Neuronal stem cell (in vitro differentiated cells): Measurements from ENCODE around the gene ILRUN.

Experiments used
- DNase-seq: peaks from one replicate; pipeline ENCODE4 v3.0.0-alpha.2; 2013; ENCODE audit warnings: low spot score
- H2AFZ ChIP-seq: one replicate; pipeline ENCODE4 v1.6.1; 2013; ENCODE audit warnings: mild to moderate bottlenecking, low read length, inconsistent platforms
- H2AK5ac ChIP-seq: 2 replicates; pipeline ENCODE4 v1.6.1; 2013; ENCODE audit warnings: low read depth, mild to moderate bottlenecking, inconsistent platforms, low read length, moderate library complexity, mixed read lengths
- H2BK120ac ChIP-seq: 2 replicates; pipeline ENCODE4 v1.6.1; 2013; ENCODE audit warnings: low read depth, mild to moderate bottlenecking, inconsistent platforms, low read length, moderate library complexity, mixed read lengths
- H2BK12ac ChIP-seq: one replicate; pipeline ENCODE4 v1.6.1; 2013; ENCODE audit warnings: low read length, inconsistent platforms
- H2BK15ac ChIP-seq: 2 replicates; pipeline ENCODE4 v1.6.1; 2013; ENCODE audit warnings: mild to moderate bottlenecking, low read length, inconsistent platforms, mixed read lengths
- H2BK5ac ChIP-seq: one replicate; pipeline ENCODE4 v1.6.1; 2013; ENCODE audit warnings: inconsistent platforms, mild to moderate bottlenecking, low read length, moderate library complexity
- H3K14ac ChIP-seq: one replicate; pipeline ENCODE4 v1.6.1; 2013; ENCODE audit warnings: low read length, inconsistent platforms
- H3K18ac ChIP-seq: 2 replicates; pipeline ENCODE4 v1.6.1; 2013; ENCODE audit warnings: low read length, inconsistent platforms
- H3K23ac ChIP-seq: 2 replicates; pipeline ENCODE4 v1.6.1; 2013; ENCODE audit warnings: low read depth, mild to moderate bottlenecking, mixed read lengths, low read length, inconsistent platforms; ENCODE audit not compliant: poor library complexity
- H3K27ac ChIP-seq: replicated peaks from 3 replicates; pipeline ENCODE4 v1.5.1; 2013; ENCODE audit warnings: low read length, inconsistent platforms
- H3K27me3 ChIP-seq, 3 experiments: 2 replicates each; pipeline ENCODE4 v1.6.1; 2013; ENCODE audit warnings: low read length in 3 of 3, mild to moderate bottlenecking in 2 of 3, inconsistent platforms in 1 of 3, low read depth in 1 of 3, mixed read lengths in 1 of 3, moderate library complexity in 1 of 3; ENCODE audit not compliant: control insufficient read depth in 3 of 3, insufficient read depth in 3 of 3
- H3K36me3 ChIP-seq, 2 donors: replicated peaks in 1 of 2; 2 replicates each; pipeline ENCODE4 v1.6.1; 2013; ENCODE audit warnings: low read length in 2 of 2; ENCODE audit not compliant: control insufficient read depth in 2 of 2, insufficient read depth in 2 of 2
- H3K4ac ChIP-seq: 2 replicates; pipeline ENCODE4 v1.6.1; 2013; ENCODE audit warnings: inconsistent platforms, mild to moderate bottlenecking, low read length, moderate library complexity
- H3K4me1 ChIP-seq, 2 donors: 1 replicate in 1 of 2; 2 replicates in 1 of 2; pipeline ENCODE4 v1.6.1; 2013; ENCODE audit warnings: low read length in 2 of 2, low read depth in 1 of 2; ENCODE audit not compliant: control insufficient read depth in 2 of 2, insufficient read depth in 1 of 2
- H3K4me2 ChIP-seq: one replicate; pipeline ENCODE4 v1.6.1; 2013; ENCODE audit warnings: mild to moderate bottlenecking, low read length, inconsistent platforms; ENCODE audit not compliant: insufficient read depth, poor library complexity, severe bottlenecking
- H3K4me3 ChIP-seq, 2 donors: 2 replicates each; pipeline ENCODE4 v1.5.1; 2013; ENCODE audit warnings: low read length in 2 of 2, mild to moderate bottlenecking in 2 of 2, inconsistent platforms in 1 of 2, moderate library complexity in 1 of 2
- H3K79me1 ChIP-seq: one replicate; pipeline ENCODE4 v1.6.1; 2013; ENCODE audit warnings: low read depth, mild to moderate bottlenecking, inconsistent platforms, low read length, moderate library complexity
- H3K9ac ChIP-seq: one replicate; pipeline ENCODE4 v1.6.1; 2013; ENCODE audit warnings: mild to moderate bottlenecking, low read depth, low read length, inconsistent platforms; ENCODE audit not compliant: poor library complexity
- H3K9me3 ChIP-seq, 2 donors: replicated peaks in 1 of 2; 2 replicates each; pipeline versions ENCODE3 to v1.6.1; 2013; ENCODE audit warnings: low read length in 2 of 2, mild to moderate bottlenecking in 2 of 2, inconsistent platforms in 1 of 2, low read depth in 1 of 2, mixed read lengths in 1 of 2, moderate library complexity in 1 of 2; ENCODE audit not compliant: control insufficient read depth in 2 of 2, insufficient read depth in 1 of 2
- H4K8ac ChIP-seq: one replicate; pipeline ENCODE4 v1.6.1; 2013; ENCODE audit warnings: low read depth, mild to moderate bottlenecking, inconsistent platforms, low read length, moderate library complexity
- H4K91ac ChIP-seq: one replicate; pipeline ENCODE4 v1.6.1; 2013; ENCODE audit warnings: low read length, low read depth, mild to moderate bottlenecking, inconsistent platforms; ENCODE audit not compliant: poor library complexity
- WGBS, 2 donors: extraction: QIAGEN DNeasy Blood & Tissue Kit; methylation state at CpG; one replicate each; pipeline ENCODE4 v1.1.7; 2013; ENCODE audit warnings: missing lambda C conversion rate in 2 of 2, mixed read lengths in 1 of 2; ENCODE audit not compliant: insufficient read length in 2 of 2, insufficient replicate concordance in 1 of 2; ENCODE audit errors: extremely low coverage in 2 of 2; 5-methylcytosine and 5-hydroxymethylcytosine counted together

Gene ILRUN

DNA sequence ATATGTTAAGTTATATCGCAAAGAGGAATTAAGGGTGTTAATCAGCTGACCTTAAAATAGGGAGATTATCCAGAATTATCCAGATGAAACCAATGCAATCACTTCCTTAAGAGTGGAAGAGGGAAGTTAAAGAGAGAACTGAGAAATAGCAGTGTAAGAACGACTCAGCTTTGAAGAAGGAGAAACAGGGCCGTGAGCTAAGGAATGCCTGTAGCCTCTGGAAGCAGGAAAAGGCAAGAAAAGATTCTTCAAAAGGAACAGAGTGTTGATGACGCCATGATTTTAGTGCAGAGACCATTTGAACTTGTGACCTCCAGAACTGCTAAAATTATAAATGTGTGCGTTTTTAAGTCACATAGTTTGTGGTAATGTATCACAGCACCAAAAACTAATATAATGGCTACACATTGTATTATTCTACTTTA is 32.7 kb downstream of the ILRUN start:
- H4K8ac ChIP-seq = no peak overlapping the region
- H4K91ac ChIP-seq = no peak overlapping the region
- no peaks in the 10 kb centered on the region for H3K9me3 ChIP-seq
- no peak overlapping the region for H2BK120ac ChIP-seq
- no peak overlapping the region for H2AFZ ChIP-seq
- H3K36me3 ChIP-seq = no peaks in the 10 kb centered on the region
- H3K27ac ChIP-seq = no peak overlapping the region
- no peaks in the 10 kb centered on the region for H3K27me3 ChIP-seq
- no peak overlapping the region for H3K18ac ChIP-seq
- no peak overlapping the region for H2AK5ac ChIP-seq
- H3K79me1 ChIP-seq = no peaks in the 10 kb centered on the region
- DNase-seq = no peak
- H2BK5ac ChIP-seq = no peak overlapping the region
- no peak overlapping the region for H3K23ac ChIP-seq
- no peak overlapping the region for H3K4me2 ChIP-seq
- no peak overlapping the region for H3K4ac ChIP-seq
- no peak overlapping the region for H3K14ac ChIP-seq
- H3K4me3 ChIP-seq = no peak overlapping the region
- no peak overlapping the region for H3K9ac ChIP-seq
- H3K4me1 ChIP-seq = peaks cover 0 to 2% of the 10 kb centered on the region in 2 donors
- WGBS, 2 donors = no CpG with 5 or more reads among the region's 5 CpGs
- no peak overlapping the region for H2BK12ac ChIP-seq
- H2BK15ac ChIP-seq = no peak overlapping the region

DNA sequence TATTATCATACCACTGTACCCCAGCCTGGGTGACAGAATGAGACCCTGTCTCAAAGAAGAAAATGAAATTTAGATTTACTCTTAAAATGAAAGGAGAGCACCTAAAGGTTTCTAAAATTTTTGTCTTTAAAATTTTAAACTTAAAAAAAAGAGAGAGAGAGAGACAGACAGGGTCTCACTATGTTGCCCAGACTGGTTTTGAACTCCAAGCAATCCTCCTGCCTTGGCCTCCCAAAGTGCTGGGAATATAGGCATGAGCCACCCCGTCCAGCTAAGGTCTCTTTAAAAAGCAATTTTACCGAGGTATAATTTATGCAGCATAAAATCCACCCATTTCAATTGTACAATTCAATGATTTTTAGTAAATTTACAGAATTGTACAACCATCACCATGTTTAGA is 33.2 kb downstream of the ILRUN start:
- H3K18ac ChIP-seq = no peak overlapping the region
- DNase-seq = no peak
- H3K4me1 ChIP-seq = peaks cover 0 to 2% of the 10 kb centered on the region in 2 donors
- H3K4me3 ChIP-seq = no peak overlapping the region
- no peaks in the 10 kb centered on the region for H3K27me3 ChIP-seq
- H3K9me3 ChIP-seq = no peaks in the 10 kb centered on the region
- H3K14ac ChIP-seq = no peak overlapping the region
- no peaks in the 10 kb centered on the region for H3K36me3 ChIP-seq
- H2BK12ac ChIP-seq = no peak overlapping the region
- no peak overlapping the region for H4K91ac ChIP-seq
- H3K9ac ChIP-seq = no peak overlapping the region
- no peak overlapping the region for H2AFZ ChIP-seq
- no peak overlapping the region for H2BK120ac ChIP-seq
- no peak overlapping the region for H2BK5ac ChIP-seq
- no peak overlapping the region for H3K4ac ChIP-seq
- no peak overlapping the region for H3K27ac ChIP-seq
- no CpG with 5 or more reads among the region's 2 CpGs for WGBS, 2 donors
- no peak overlapping the region for H3K23ac ChIP-seq
- H2AK5ac ChIP-seq = no peak overlapping the region
- H3K79me1 ChIP-seq = no peaks in the 10 kb centered on the region
- no peak overlapping the region for H2BK15ac ChIP-seq
- H4K8ac ChIP-seq = no peak overlapping the region
- no peak overlapping the region for H3K4me2 ChIP-seq

DNA sequence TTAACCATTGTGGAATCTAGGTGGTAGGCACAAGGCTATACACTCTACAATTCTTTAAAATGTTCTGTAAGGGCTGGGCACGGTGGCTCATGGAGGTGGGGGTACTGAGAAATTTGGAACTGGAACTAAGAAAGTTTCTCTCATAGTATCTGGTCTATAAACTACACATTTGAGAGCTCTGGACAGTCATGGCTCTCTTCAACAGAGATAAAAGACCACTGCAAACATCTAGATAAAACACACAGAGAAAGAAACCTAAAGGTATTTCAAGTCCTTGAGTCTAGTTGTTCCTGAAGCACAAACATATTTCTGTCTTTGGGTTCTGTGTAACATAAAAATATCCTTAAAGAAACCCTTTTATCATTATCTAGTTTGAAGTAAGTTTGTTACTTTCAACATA is 35.2 kb downstream of the ILRUN start:
- no peak overlapping the region for H2AK5ac ChIP-seq
- no peak overlapping the region for H3K4me2 ChIP-seq
- WGBS, 2 donors = no CpG with 5 or more reads among the region's 1 CpG
- H3K18ac ChIP-seq = no peak overlapping the region
- no peak overlapping the region for H4K91ac ChIP-seq
- H2BK15ac ChIP-seq = no peak overlapping the region
- no peak overlapping the region for H2AFZ ChIP-seq
- no peaks in the 10 kb centered on the region for H3K9me3 ChIP-seq
- H3K27ac ChIP-seq = no peak overlapping the region
- H3K14ac ChIP-seq = no peak overlapping the region
- H3K4me3 ChIP-seq = no peak overlapping the region
- no peak overlapping the region for H2BK12ac ChIP-seq
- H3K4me1 ChIP-seq = peaks cover 4 to 11% of the 10 kb centered on the region in 2 donors
- no peak overlapping the region for H4K8ac ChIP-seq
- H3K4ac ChIP-seq = no peak overlapping the region
- H2BK120ac ChIP-seq = no peak overlapping the region
- H2BK5ac ChIP-seq = no peak overlapping the region
- no peaks in the 10 kb centered on the region for H3K36me3 ChIP-seq
- H3K23ac ChIP-seq = no peak overlapping the region
- H3K27me3 ChIP-seq = no peaks in the 10 kb centered on the region
- H3K9ac ChIP-seq = no peak overlapping the region
- no peaks in the 10 kb centered on the region for H3K79me1 ChIP-seq
- no peak for DNase-seq

DNA sequence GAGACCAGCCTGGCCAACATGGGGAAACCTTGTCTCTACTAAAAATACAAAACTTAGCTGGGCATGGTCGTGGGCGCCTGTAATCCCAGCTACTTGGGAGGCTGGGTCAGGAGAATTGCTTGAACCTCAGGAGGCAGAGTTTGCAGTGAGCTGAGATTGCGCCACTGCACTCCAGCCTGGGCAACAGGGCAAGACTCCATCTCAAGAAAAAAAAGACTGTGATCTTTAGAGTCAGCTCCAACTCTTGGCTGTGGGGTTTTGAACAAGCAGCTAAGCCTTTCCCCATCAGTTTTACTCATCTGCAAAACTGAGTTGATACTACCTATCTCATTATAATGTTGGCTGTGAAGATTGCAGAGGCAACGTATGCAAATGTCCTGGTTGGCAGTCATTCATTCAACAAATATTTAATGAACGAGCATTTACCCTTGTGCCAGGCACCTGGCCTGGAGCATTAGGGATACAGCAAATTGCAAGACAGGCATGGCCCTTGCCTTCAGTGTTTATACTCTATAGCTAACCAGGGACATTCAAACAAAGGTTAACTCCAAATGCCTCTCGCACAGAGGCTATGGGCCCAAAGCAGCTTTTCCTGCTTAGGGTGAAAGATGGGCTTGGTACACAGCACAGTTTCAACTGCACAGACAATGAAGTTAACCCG is 37.8 kb downstream of the ILRUN start:
- Histone ChIP-seq H3K4me2 (no peak overlapping the region), H3K27me3 (no peaks in the 10 kb centered on the region), H2BK12ac (no peak overlapping the region), H4K91ac (no peak overlapping the region), H2BK120ac (no peak overlapping the region), H2BK5ac (no peak overlapping the region), H3K14ac (no peak overlapping the region), H3K9ac (no peak overlapping the region), H3K18ac (no peak overlapping the region), H2AK5ac (no peak overlapping the region), H3K23ac (no peak overlapping the region), H2BK15ac (no peak overlapping the region), H4K8ac (no peak overlapping the region), H3K36me3 (peaks cover 0 to 12% of the 10 kb centered on the region in 2 donors), H3K4ac (no peak overlapping the region), H3K4me3 (no peak overlapping the region), H3K79me1 (no peaks in the 10 kb centered on the region), H3K4me1 (peaks cover 2 to 11% of the 10 kb centered on the region in 2 donors), H3K27ac (no peak overlapping the region), H2AFZ (no peak overlapping the region), H3K9me3 (no peaks in the 10 kb centered on the region)
- no CpG with 5 or more reads among the region's 7 CpGs for WGBS, 2 donors
- DNase-seq = no peak
